BE2C (cell line): ENCODE measurements around the gene CLCN1.

Source experiments
- DNase-seq: peaks from one replicate; pipeline ENCODE4 v3.0.0-alpha.2; 2020
- H3K27me3 ChIP-seq: fragments of 250-450 bp; sonication (Bioruptor Pico); 2 replicates; pipeline ENCODE4 v1.5.1; 2020; ENCODE audit warnings: mild to moderate bottlenecking
- H3K36me3 ChIP-seq: fragments of 250-450 bp; sonication (Bioruptor Pico); 2 replicates; pipeline ENCODE4 v1.5.1; 2020; ENCODE audit warnings: mild to moderate bottlenecking
- H3K4me1 ChIP-seq: fragments of 250-450 bp; sonication (Bioruptor Pico); 2 replicates; pipeline ENCODE4 v1.5.1; 2020
- H3K4me3 ChIP-seq: 2 replicates; pipeline ENCODE4 v1.5.1; 2011; ENCODE audit warnings: low read depth, low read length
- H3K9me3 ChIP-seq: fragments of 250-450 bp; sonication (Bioruptor Pico); 2 replicates; pipeline ENCODE4 v1.5.1; 2020
- TF ChIP-seq, protein P1 (sequence below): IDR thresholded peaks from 2 replicates; pipeline ENCODE4 v1.5.1; 2012; ENCODE audit warnings: mild to moderate bottlenecking, low read depth, low read length

The CLCN1 gene

DNA sequence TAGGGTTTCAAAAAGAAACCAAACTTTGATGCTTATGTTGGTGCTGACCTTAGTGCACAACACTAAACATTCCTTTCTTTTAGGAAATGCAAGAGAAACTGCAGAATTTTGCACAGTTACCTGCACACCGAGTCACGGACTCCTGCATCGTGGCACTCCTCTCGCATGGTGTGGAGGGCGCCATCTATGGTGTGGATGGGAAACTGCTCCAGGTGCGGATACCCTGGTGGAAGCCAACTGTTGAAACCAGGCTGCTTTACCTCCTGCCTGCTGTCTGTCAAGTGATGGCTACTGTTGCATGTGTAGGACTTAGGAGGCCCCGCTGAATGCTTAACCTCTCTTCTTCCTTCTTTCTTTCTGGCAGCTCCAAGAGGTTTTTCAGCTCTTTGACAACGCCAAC is 16.1 kb upstream of the CLCN1 start:
- TF ChIP-seq, protein P1, sequence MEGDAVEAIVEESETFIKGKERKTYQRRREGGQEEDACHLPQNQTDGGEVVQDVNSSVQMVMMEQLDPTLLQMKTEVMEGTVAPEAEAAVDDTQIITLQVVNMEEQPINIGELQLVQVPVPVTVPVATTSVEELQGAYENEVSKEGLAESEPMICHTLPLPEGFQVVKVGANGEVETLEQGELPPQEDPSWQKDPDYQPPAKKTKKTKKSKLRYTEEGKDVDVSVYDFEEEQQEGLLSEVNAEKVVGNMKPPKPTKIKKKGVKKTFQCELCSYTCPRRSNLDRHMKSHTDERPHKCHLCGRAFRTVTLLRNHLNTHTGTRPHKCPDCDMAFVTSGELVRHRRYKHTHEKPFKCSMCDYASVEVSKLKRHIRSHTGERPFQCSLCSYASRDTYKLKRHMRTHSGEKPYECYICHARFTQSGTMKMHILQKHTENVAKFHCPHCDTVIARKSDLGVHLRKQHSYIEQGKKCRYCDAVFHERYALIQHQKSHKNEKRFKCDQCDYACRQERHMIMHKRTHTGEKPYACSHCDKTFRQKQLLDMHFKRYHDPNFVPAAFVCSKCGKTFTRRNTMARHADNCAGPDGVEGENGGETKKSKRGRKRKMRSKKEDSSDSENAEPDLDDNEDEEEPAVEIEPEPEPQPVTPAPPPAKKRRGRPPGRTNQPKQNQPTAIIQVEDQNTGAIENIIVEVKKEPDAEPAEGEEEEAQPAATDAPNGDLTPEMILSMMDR = peak; percentile 79
- DNase-seq = peak; percentile 55
- no peak overlapping the region for H3K4me3 ChIP-seq
- peaks cover 88% of the 10 kb centered on the region for H3K36me3 ChIP-seq
- H3K9me3 ChIP-seq = no peaks in the 10 kb centered on the region
- H3K27me3 ChIP-seq = no peaks in the 10 kb centered on the region
- H3K4me1 ChIP-seq = no peaks in the 10 kb centered on the region

DNA sequence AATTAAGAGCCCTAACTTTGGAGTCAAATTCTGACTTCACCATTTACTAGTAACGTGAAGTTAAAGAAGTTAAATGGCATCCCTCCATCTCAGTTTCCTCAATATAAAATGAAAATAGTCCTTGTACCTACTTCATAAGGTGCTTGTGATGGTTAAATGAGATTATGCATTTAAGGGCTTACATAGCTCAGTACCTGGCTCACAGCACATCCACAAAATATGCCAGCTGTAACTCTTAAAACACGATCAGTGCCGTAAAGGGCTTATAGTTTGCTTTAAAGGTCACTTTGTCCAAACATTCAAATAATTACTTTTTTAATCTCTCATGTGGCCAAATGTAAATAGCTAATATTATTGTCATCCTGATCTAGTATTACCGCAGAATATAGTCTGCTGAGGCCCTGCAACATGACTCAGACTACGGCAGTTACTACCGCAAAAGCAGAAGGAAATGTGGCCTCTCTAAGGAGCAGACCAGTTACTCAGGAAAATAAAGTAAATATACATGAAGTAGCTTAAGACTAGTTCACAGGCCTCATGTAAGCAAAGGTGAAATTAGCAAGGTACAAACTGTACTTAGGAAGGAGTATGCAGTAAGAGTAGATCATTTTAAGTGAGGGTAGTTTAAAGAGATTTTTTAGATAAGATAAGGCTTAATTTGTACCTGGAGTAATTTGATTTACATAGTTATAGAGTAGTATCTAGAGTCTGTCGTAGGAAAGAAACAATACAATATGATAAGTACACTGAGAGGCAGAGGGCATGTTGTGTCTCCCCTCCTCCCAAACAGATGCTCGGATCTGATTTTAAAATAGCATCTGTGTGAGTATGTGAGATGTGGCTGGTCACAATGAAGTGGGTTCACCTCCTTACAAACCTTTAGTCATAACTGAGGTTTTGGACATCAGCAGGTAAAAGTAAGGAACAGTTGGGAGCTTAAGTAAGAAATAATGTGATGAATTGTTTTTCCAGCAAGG is 14.7 kb upstream of the CLCN1 start:
- Histone ChIP-seq H3K4me1 (no peaks in the 10 kb centered on the region), H3K9me3 (no peaks in the 10 kb centered on the region), H3K36me3 (peaks cover 86% of the 10 kb centered on the region), H3K27me3 (no peaks in the 10 kb centered on the region), H3K4me3 (no peak overlapping the region)
- DNase-seq = no peak
- TF ChIP-seq, protein P1 = no peak

DNA sequence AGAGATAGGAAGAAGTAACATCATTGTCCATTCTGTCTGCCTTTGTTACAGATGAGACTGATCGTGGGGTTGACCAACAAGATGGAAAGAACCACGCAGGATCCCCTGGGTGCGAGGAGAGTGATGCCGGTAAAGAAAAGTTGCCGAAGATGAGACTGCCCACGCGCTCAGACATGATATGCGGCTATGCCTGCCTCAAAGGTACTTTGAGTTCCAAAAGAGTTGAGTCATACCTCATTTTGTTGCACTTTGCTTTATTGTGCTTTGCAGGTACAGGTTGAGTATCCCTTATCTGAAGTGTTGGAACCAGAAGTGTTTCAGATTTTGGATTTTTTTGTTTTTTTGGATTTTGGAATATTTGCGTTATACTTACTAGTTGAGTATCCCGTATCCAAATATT is 12.2 kb upstream of the CLCN1 start:
- Histone ChIP-seq H3K4me1 (no peaks in the 10 kb centered on the region), H3K4me3 (no peak overlapping the region), H3K36me3 (peaks cover 86% of the 10 kb centered on the region), H3K27me3 (no peaks in the 10 kb centered on the region), H3K9me3 (no peaks in the 10 kb centered on the region)
- DNase-seq = no peak
- TF ChIP-seq, protein P1 = no peak

DNA sequence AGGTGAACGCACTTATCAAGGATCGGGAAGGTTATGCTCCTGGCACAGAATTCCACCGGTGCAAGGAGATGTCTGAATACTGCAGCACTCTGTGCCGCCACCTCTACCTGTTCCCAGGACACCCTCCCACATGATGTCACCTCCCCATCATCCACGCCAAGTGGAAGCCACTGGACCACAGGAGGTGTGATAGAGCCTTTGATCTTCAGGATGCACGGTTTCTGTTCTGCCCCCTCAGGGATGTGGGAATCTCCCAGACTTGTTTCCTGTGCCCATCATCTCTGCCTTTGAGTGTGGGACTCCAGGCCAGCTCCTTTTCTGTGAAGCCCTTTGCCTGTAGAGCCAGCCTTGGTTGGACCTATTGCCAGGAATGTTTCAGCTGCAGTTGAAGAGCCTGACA is 11.0 kb upstream of the CLCN1 start:
- H3K9me3 ChIP-seq = no peaks in the 10 kb centered on the region
- H3K36me3 ChIP-seq = peaks cover 82% of the 10 kb centered on the region
- no peaks in the 10 kb centered on the region for H3K27me3 ChIP-seq
- no peak for DNase-seq
- H3K4me1 ChIP-seq = no peaks in the 10 kb centered on the region
- TF ChIP-seq, protein P1 = no peak
- H3K4me3 ChIP-seq = no peak overlapping the region

DNA sequence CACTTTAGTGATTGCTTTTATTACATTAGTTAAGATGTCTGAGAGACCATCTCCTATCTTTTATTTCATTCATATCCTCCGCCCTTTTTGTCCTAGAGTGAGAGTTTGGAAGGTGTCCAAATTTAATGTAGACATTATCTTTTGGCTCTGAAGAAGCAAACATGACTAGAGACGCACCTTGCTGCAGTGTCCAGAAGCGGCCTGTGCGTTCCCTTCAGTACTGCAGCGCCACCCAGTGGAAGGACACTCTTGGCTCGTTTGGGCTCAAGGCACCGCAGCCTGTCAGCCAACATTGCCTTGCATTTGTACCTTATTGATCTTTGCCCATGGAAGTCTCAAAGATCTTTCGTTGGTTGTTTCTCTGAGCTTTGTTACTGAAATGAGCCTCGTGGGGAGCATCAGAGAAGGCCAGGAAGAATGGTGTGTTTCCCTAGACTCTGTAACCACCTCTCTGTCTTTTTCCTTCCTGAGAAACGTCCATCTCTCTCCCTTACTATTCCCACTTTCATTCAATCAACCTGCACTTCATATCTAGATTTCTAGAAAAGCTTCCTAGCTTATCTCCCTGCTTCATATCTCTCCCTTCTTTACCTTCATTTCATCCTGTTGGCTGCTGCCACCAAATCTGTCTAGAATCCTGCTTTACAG is 10.4 kb upstream of the CLCN1 start:
- Histone ChIP-seq H3K27me3 (no peaks in the 10 kb centered on the region), H3K9me3 (no peaks in the 10 kb centered on the region), H3K4me3 (no peak overlapping the region), H3K36me3 (peaks cover 76% of the 10 kb centered on the region), H3K4me1 (no peaks in the 10 kb centered on the region)
- TF ChIP-seq, protein P1 = peak; percentile 92
- DNase-seq = peak; percentile 82

DNA sequence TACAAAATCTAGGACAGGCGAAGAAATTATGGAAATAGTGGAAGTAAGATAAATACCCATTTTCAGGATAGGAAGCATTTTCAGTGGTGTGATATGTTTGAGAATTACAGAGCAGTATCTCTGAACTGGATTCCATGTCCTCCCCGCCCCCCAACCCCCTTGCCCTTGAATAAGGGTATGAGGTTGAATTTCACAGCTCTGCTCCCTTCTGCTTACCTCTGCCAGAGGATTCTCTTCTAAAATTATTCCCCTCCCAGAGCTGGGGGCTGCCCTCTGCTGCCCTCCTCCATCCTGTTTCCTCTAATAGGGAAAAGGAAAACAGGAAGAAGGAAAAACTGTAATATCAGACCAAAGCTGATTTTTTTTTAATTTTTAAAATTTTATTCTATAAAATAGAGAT is 7.3 kb upstream of the CLCN1 start:
- TF ChIP-seq, protein P1 = no peak
- no peaks in the 10 kb centered on the region for H3K4me1 ChIP-seq
- H3K36me3 ChIP-seq = peaks cover 48% of the 10 kb centered on the region
- H3K9me3 ChIP-seq = no peaks in the 10 kb centered on the region
- H3K27me3 ChIP-seq = no peaks in the 10 kb centered on the region
- H3K4me3 ChIP-seq = no peak overlapping the region
- no peak for DNase-seq
